Measurements from ENCODE around the gene ZWINT.
A peak's percentile ranks its signal among the peaks of the same experiment; 100 is the strongest.

Gene ZWINT, protein sequence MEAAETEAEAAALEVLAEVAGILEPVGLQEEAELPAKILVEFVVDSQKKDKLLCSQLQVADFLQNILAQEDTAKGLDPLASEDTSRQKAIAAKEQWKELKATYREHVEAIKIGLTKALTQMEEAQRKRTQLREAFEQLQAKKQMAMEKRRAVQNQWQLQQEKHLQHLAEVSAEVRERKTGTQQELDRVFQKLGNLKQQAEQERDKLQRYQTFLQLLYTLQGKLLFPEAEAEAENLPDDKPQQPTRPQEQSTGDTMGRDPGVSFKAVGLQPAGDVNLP

DNA sequence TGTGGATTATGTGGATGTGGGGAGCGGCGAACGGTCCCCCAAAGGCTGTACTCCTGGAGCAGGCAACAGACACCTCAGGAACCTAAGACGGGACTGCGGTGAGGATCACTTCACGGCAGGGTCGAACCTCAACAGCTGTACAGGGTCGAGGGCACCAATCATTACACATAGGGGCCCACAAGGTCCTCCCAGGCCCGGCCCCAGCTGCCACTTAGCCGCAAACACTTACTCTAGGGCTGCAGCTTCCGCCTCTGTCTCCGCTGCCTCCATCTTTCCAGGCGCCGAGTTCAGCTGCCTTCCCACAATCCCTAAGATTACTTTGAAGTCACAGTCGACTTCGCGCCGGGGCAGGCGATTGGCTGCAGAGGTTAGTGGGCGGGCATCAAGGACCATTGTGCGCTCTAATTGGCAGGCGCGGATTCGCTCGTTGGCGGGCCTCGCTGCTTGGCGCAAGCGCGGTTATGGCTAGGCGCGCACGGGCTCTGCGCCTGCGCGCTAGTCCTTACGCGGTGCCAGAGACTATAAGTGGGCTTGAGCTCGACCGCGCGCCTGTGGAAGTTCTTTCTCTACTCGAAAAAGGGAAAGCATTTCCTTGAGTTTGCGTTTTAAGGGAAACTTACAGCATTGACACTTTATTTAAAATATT, at the start of gene ZWINT:
TSS of gene ZWINT (minus strand) at position 293 of the 646 bp plus-strand sequence. CDS start at position 270, 23 bp downstream.
- DNase-seq (ENCODE audit: low read depth in 2 of 2, low spot score in 1 of 2) = peak; percentile 54 to 80

DNA sequence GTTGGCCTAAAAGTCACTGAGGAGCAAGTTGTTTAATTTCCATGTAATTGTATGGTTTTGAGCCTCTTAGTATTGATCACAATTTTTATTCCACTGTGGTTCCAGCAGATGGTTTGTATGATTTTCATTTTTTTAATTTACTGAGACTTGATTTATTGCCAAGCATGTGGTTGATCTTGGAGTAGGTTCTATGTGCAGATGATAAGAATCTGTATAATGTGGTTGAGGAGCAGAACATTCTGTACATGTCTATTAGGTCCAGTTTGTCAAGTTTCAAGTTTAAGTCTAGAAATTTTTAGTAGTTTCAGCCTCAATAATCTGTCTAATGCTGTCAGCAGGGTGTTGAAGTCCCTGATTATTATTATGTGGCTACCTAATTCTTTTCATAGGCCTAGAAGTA, 22.7 kb upstream of the ZWINT start:
- DNase-seq (ENCODE audit: low read depth in 2 of 2, low spot score in 1 of 2) = no peak

DNA sequence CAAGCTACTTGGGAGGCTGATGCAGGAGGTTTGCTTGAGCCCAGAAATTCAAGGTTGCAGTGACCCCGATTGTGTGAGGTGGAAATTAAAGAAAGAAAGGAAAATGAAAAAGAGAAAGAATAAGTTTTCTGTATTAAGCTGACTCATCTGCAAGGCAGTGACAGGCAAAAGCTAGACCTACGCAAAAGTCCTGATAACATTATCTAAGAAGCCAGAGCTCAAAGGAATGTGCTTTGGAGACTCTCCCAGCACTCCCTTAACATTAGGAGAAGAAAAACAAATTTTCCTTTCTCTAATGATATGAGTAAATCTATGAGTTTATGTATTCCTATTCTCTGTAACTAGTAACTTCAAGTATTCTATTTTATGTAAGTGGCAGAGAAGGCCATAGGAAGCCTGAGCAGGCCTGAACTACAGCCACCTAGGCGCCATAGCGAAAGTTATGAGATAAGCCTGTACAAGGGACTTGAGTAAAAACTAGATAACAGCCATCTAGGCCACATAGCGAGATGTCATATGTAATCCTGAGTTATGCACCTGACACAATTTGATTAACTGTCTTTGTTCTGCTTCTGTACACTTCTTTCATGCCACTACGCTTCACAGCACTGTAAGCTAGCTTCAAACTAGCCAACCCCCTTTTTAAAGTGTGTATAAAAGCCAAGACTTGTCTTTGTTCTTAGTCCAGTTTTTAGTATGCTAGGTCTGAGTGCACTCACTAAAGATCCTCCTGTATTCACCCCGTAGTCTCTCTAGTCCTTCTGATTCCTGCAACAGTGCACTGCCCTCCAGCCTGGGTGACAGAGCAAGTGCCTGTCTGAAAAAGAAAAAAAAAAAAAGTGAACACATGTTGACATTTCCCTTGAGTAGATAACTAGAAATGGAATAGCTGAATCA, 9.4 kb upstream of the ZWINT start:
- DNase-seq (ENCODE audit: low read depth in 2 of 2, low spot score in 1 of 2) = no peak

DNA sequence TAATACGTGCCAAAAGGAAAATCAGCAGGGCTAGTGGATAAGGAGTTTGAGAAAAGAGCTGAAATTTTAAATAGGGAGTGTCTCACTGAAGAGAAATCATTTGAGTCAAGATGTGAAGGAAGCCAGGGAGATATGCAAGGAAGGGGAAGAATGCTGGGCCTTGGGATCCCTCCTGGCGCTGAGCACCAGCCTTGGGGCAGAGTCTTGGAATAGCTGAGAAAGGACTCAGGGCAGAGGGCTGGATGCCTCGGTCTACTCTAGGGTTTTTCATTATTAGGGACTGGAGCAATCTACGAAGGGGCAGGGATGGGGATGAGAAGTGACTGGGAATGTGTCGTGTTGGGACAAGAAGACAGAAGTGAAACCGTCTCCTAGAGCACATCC, 484 bp downstream of the ZWINT start:
- DNase-seq (ENCODE audit: low read depth in 2 of 2, low spot score in 1 of 2) = no peak

DNA sequence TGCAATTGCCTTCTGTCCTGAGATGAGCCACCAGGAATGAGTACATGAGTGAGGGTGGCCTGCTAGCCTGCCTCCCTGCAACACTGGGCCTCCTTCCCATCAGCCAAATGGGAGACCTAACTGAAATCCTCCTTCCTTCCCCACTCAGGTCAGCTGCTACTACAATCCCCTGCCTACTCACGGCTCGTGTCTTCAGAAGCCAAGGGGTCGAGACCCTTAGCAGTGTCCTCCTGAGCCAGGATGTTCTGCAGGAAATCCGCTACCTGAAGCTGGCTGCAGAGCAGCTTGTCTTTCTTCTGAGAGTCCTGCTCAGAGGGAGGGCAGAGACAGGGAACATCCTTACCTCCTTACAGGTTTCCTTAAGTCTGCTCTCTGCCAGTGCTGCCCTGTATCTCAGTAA, 1.2 kb downstream of the ZWINT start:
- DNase-seq (ENCODE audit: low read depth in 2 of 2, low spot score in 1 of 2) = no peak

DNA sequence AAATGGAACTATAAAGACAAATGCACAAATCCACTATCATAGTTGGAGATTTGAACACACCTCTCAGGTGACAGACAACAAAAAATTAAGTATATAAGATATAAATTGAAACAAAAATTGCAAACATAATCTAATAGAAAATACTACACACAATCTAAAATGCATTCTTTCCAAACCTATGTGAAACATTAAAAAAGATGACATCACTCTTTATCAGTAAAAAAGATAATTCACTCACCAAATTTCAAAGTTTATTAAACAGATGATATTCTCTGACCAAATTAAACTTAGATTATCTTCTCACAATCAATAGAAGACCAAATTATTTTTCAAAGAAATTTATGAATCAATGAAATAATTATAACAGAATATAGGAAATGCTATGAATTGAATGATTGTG, 4.0 kb downstream of the ZWINT start:
- no peak for DNase-seq (ENCODE audit: low read depth in 2 of 2, low spot score in 1 of 2)

DNA sequence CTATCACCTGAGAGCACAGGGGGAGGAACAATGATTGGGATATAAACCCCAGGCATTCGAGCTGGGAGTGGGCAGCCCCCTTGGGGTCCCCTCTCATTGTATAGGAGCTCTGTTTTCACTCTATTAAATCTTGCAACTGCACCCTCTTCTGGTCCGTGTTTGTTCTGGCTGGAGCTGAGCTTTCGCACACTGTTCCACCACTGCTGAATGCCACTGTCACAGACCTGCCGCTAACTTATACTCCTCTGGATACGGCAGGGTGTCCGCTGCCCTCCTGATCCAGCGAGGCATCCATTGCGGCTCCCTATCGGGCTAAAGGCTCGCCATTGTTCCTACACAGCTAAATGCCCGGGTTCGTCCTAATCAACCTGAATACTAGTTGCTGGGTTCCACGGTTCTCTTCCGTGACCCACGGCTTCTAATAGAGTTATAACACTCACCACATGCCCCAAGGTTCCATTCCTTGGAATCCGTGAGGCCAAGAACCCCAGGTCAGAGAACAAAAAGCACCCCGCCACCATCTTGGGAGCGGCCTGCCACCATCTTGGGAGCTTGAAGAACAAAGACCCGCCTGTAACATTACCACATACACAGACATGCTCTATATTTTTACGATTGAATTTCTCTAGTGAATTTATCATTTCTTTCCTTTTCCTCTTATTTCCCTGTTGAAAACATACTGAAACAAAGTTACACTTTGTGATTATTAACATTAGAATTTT, 9.0 kb downstream of the ZWINT start:
- no peak for DNase-seq (ENCODE audit: low read depth in 2 of 2, low spot score in 1 of 2)

DNA sequence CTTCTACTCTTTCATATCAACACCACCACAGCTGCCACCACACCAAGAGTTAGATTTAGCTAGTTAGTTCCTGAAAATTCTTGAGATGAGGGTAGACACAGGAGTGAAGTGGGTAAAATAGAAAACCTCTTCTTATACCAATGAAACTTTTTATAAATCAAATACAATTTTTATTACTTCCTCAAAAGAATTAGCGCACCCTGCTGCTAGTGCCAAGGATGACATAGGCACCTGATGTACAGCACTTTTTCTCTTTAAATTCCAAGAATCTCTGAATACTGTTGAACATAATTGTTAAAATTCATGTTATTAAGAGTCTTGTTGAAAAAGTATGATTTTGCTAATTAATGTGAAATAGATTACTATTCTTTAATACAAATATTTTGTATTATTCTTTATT, 11.4 kb downstream of the ZWINT start:
- no peak for DNase-seq (ENCODE audit: low read depth in 2 of 2, low spot score in 1 of 2)

DNA sequence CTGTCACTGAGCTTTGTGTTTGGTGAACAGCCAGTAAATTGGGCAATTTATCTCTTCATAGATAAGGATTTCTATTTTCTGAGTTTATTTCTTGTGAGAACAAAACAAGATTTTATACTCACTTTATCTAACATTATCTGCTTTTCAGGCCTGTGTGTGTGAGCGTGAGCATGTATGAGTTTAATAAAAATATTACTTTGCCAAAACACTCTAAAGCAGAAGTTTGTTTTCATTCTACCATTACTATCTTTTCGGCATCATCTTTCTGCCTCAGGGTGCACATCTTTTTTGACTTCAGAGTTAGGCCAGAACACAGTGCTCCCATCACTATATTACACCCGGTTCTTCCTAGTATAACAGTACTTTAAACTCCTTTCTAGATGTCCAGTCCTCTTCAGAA, 13.0 kb downstream of the ZWINT start:
- DNase-seq (ENCODE audit: low read depth in 2 of 2, low spot score in 1 of 2) = no peak

DNA sequence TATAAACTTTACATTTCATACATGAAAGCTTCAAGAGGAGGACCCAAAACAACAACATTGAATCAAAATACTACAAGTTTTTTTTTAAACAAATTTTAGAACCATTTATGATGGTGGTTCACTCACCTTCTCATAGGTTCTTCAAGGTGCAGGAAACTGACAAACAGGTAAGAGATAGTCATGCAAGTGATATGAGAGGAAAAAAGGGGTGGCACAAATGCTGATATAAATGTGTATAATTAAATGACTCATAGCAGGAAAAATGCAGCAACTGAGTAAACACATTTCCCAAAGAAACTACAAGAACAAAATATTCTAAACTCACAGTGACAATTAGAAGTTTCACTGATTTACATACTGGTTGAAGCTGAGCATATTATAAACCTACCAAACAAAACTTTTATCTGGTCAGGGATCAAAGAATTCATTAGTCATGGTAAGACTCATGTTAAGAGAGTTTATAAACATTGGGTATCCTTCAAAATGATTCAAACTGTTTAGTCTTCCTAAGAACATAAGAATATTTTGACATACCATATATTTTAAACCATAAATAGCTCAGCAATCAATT, 14.1 kb downstream of the ZWINT start:
- DNase-seq (ENCODE audit: low read depth in 2 of 2, low spot score in 1 of 2) = no peak

DNA sequence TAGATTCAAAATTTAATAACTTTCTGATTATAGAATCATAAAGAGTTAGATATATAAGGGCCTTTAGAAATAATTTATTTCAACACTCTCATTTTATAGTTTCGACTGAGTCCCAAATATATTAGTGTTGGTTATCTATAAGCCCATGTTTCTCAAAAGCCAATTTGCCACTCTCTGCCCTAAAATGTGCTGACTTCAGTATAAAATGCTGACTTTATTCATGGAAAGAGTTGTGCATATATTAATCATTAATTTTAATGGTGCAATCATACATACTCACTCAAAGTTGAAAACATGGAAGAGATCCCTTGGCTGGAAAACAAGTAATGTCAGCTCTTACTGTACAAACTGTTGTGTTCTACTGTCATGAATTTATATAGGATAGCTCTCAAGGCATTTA, 19.4 kb downstream of the ZWINT start:
- DNase-seq (ENCODE audit: low read depth in 2 of 2, low spot score in 1 of 2) = no peak

DNA sequence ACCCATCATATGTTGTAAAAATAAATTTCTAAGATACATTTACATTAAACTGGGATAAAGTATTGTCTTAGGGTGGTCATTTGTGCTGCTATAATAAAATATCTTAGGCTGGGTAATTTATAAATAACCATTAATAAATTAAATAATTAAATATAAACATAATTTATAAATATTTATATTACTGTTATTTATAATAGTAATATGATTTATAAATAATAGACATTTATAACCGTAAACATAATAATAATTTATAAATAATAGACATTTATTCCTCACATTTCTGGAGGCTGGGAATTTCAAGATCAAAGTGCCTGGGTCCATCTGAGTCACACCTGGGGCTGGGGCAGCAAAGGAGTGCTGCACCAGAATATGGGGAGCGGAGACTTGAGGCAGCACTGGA, 31.1 kb downstream of the ZWINT start:
- no peak for DNase-seq (ENCODE audit: low read depth in 2 of 2, low spot score in 1 of 2)

DNA sequence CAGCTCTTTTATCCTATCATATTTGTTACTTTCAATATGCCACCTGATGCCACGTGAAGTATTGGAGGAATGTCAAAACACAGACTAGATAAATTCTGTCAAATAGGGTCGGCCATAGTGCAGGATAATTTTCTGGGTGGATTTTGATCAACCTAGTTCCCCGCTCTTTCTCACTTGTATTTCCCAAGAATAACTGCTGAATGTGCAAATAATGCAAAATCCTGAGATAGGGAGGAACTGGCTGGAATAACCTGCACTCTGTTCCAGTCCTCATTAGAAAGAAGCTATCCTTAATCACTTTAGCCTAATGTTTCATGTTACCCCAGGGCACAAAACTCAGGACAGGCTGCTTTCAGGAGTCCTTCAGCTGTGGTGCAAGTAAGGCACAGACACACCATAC, 33.9 kb downstream of the ZWINT start:
- no peak for DNase-seq (ENCODE audit: low read depth in 2 of 2, low spot score in 1 of 2)

DNA sequence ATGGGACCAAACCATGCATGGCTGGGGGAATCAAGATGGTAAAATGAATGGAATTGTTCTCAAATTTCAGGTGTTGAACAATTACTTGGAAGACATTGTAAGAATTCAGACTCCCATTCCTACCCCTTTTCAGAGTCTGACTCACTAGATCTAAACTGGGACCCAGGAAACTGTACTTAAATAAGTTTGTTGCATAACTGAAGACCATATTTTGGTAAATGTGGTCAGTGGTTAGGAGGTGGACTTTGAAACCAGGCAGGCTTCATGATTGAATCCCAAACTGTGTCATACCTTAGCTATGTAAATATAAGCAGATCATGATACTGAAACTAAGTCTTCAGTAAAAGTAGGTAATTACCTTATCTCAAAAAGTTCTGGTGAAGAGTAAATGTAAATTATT, 41.7 kb downstream of the ZWINT start:
- no peak for DNase-seq (ENCODE audit: low read depth in 2 of 2, low spot score in 1 of 2)

DNA sequence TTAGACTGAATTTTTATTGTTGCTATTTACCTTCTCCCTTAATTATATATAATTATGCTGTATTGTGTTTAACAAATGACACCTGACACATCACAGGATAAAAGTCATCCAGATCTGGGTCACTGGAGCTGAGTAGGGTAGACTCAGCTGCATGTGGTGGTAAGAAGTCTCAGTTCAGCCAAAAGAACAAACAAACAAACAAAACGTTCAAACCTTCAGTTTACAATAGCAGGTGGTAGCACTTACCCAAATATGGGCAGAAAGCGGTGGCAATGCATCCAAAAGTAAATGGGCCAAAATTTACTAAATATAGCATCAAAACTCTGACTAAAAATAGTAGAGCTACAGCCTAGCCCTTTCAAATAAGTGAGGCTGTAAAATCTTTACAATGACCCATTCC, 42.2 kb downstream of the ZWINT start:
- no peak for DNase-seq (ENCODE audit: low read depth in 2 of 2, low spot score in 1 of 2)

DNA sequence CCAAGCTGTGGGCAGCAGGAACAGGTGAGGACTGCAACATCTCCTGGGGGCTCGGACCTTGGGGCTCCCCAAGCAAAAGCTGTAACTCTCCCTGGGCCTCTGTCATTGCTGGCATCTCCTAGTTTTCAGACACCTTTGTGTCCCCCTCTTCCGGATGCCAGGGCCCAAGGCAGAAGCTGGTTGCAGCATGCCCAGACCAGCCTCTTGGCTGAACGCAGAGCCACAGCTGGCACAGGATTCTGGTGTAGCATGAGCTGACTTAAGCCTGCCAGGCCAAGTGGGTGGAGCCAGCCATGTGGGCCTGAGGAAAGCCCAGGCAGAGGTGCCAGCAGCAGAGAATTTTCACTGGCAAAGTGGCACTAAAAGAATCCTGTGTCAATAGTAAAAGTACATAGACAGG, 43.5 kb downstream of the ZWINT start:
- DNase-seq (ENCODE audit: low read depth in 2 of 2, low spot score in 1 of 2) = no peak

DNA sequence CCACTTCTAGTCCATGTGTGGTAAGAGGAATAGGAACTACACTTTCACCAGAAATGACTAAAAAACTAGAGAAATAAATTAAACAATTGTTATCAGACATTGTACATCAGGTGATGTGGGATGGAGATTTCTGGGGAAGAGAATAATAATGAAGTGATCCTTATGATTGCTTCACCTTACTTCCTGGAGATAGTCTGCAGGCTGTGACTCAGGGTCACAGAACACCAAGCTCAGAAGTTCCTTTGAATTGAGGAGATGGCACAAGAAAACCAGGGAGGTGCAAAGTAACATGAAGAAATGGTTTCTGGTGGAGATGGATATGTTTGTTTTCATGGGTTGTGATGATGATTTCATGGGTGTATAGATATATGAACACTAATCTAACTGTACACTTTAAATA, 44.5 kb downstream of the ZWINT start:
- DNase-seq (ENCODE audit: low read depth in 2 of 2, low spot score in 1 of 2) = no peak
